ENCODE measurements around the gene ZFYVE9.
"Not testable (repeated sequence)": the region's sequence is repeated elsewhere in the genome, so short reads cannot be mapped to it uniquely, and the experiment has no call there.

Gene ZFYVE9, protein sequence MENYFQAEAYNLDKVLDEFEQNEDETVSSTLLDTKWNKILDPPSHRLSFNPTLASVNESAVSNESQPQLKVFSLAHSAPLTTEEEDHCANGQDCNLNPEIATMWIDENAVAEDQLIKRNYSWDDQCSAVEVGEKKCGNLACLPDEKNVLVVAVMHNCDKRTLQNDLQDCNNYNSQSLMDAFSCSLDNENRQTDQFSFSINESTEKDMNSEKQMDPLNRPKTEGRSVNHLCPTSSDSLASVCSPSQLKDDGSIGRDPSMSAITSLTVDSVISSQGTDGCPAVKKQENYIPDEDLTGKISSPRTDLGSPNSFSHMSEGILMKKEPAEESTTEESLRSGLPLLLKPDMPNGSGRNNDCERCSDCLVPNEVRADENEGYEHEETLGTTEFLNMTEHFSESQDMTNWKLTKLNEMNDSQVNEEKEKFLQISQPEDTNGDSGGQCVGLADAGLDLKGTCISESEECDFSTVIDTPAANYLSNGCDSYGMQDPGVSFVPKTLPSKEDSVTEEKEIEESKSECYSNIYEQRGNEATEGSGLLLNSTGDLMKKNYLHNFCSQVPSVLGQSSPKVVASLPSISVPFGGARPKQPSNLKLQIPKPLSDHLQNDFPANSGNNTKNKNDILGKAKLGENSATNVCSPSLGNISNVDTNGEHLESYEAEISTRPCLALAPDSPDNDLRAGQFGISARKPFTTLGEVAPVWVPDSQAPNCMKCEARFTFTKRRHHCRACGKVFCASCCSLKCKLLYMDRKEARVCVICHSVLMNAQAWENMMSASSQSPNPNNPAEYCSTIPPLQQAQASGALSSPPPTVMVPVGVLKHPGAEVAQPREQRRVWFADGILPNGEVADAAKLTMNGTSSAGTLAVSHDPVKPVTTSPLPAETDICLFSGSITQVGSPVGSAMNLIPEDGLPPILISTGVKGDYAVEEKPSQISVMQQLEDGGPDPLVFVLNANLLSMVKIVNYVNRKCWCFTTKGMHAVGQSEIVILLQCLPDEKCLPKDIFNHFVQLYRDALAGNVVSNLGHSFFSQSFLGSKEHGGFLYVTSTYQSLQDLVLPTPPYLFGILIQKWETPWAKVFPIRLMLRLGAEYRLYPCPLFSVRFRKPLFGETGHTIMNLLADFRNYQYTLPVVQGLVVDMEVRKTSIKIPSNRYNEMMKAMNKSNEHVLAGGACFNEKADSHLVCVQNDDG (N-terminal part only)

DNA sequence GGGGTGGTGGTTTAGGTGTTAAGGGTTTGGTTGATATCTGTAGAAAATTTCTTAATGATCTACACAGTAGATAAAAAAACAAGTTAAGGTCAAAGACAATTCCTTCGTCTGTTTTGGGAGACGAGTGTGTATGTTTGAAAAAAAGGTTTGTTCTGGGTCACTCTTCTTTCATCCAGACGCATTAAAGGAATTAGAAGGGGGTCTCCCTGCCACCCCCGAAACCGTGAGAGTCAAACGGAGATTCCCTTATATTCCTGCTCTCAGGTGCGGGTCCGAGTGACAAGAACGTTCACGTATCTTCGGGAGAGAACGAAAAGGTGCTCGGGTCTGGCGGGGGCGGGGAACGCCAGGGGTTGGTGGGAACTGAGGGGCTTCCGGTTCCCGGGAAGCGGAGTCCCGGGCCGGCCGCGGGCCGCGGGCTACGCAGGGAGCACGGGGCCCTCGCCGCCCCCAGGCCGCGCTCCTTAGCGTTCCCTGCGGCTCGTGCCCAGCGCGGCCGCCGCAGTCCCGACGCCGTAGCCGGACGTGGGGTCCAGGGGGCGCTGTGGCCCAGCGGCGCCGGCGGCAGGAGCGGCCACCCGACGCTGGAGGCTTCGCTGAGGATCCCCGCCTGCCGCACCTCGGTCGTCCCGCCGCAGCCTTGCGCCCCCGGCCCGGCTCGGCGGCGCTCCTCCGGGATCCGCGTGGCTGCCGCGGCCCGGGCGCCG, at the start of gene ZFYVE9:
Gene ZFYVE9 (plus strand): TSS at position 577 of the 707 bp plus-strand sequence. CDS start 91,118 bp downstream, outside the sequence.
- H3K27me3 ChIP-seq (replicated peaks; ENCODE audit: insufficient read depth, low read length): 0 out of 2 replicates have a peak, but pooled peaks cover 5% of the 10 kb centered on the region
- peak within 1 kb of the TSS; percentile 87 for H2AFZ ChIP-seq (ENCODE audit: low read length)
- no peaks in the 10 kb centered on the region for H3F3A ChIP-seq (ENCODE audit: insufficient read depth, low read length)
- H3K9ac ChIP-seq (ENCODE audit: low read length): peak within 1 kb of the TSS; percentile 69
- no peaks in the 10 kb centered on the region for H3K9me2 ChIP-seq (replicated peaks; ENCODE audit: insufficient read depth, low read length)
- peak within 1 kb of the TSS; percentile 78 for H3K4me3 ChIP-seq (ENCODE audit: low read length)
- DNase-seq: peak; percentile 79
- peaks cover 19% of the 10 kb centered on the region for H3K4me1 ChIP-seq (ENCODE audit: low read length)
- H3K27ac ChIP-seq (ENCODE audit: low read length): peak within 1 kb of the TSS; percentile 8; the same call in 1 of the 2 replicates
- H3K79me2 ChIP-seq (ENCODE audit: low read length): peaks cover 11% of the 10 kb centered on the region; the same call in 1 of the 2 replicates
- H4K20me1 ChIP-seq (ENCODE audit: insufficient read depth, low read length): no peaks in the 10 kb centered on the region
- TF ChIP-seq, protein P1, sequence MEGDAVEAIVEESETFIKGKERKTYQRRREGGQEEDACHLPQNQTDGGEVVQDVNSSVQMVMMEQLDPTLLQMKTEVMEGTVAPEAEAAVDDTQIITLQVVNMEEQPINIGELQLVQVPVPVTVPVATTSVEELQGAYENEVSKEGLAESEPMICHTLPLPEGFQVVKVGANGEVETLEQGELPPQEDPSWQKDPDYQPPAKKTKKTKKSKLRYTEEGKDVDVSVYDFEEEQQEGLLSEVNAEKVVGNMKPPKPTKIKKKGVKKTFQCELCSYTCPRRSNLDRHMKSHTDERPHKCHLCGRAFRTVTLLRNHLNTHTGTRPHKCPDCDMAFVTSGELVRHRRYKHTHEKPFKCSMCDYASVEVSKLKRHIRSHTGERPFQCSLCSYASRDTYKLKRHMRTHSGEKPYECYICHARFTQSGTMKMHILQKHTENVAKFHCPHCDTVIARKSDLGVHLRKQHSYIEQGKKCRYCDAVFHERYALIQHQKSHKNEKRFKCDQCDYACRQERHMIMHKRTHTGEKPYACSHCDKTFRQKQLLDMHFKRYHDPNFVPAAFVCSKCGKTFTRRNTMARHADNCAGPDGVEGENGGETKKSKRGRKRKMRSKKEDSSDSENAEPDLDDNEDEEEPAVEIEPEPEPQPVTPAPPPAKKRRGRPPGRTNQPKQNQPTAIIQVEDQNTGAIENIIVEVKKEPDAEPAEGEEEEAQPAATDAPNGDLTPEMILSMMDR (IDR thresholded peaks at IDR 0.05; ENCODE audit: low read length): peak; percentile 40
- no peak for TF ChIP-seq EZH2 (optimal IDR thresholded peaks at IDR 0.05; ENCODE audit: low read depth, low read length)
- H3K9me3 ChIP-seq (replicated peaks; ENCODE audit: insufficient read depth, low read length): no peaks in the 10 kb centered on the region
- peak within 1 kb of the TSS; percentile 85 for H3K4me2 ChIP-seq (ENCODE audit: low read depth, low read length)
- no peaks in the 10 kb centered on the region for H3K36me3 ChIP-seq (replicated peaks; ENCODE audit: insufficient read depth, low read length)

DNA sequence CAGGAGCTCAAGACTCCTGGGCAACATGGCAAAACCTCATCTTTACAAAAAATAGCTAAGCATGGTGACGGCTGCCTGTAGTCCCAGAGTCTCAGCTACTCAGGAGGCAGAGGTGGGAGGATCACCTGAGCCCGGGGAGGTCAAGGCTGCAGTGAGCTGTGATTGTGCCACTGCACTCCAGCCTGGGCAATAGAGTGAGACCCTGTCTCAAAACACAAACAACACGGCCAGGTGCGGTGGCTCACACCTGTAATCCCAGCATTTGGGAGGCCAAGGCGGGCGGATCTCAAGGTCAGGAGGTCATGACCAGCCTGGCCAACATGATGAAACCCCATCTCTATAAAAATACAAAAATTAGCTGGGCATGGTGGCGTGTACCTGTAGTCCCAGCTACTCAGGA, 47.6 kb upstream of the ZFYVE9 start:
- H3K4me3 ChIP-seq (ENCODE audit: low read length); H3K4me1 ChIP-seq (ENCODE audit: low read length); H3K36me3 ChIP-seq (replicated peaks; ENCODE audit: insufficient read depth, low read length); H3K9me2 ChIP-seq (replicated peaks; ENCODE audit: insufficient read depth, low read length); H2AFZ ChIP-seq (ENCODE audit: low read length); H3K27me3 ChIP-seq (replicated peaks; ENCODE audit: insufficient read depth, low read length); H3K9ac ChIP-seq (ENCODE audit: low read length); H3K79me2 ChIP-seq (ENCODE audit: low read length); H3K4me2 ChIP-seq (ENCODE audit: low read depth, low read length); H3F3A ChIP-seq (ENCODE audit: insufficient read depth, low read length); H3K9me3 ChIP-seq (replicated peaks; ENCODE audit: insufficient read depth, low read length); H3K27ac ChIP-seq (ENCODE audit: low read length); DNase-seq; H4K20me1 ChIP-seq (ENCODE audit: insufficient read depth, low read length): not testable (repeated sequence)

DNA sequence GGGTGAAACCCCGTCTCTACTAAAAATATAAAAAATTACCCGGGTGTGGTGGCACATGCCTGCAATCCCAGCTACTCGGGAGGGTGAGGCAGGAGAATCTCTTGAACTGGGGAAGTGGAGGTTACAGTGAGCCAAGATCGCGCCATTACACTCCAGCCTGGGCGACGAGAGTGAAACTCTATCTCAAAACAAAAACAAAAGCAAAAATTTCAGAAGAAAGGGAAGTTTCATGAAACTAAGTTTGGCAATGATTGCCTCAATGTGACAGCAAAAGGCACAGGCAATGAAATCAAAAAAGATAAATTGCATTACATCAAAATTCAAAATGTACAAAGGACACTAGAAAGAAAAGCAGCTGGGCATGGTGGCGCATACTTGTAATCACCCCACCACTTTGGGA, 45.7 kb upstream of the ZFYVE9 start:
- Histone ChIP-seq H3K4me2 (ENCODE audit: low read depth, low read length) (no peak overlapping the region), H3K9me3 (replicated peaks; ENCODE audit: insufficient read depth, low read length) (no peaks in the 10 kb centered on the region), H3K9ac (ENCODE audit: low read length) (no peak overlapping the region), H3F3A (ENCODE audit: insufficient read depth, low read length) (no peaks in the 10 kb centered on the region), H3K27me3 (replicated peaks; ENCODE audit: insufficient read depth, low read length) (peaks cover 12% of the 10 kb centered on the region; the same call in 1 of the 2 replicates), H3K27ac (ENCODE audit: low read length) (no peak overlapping the region), H3K36me3 (replicated peaks; ENCODE audit: insufficient read depth, low read length) (no peaks in the 10 kb centered on the region), H4K20me1 (ENCODE audit: insufficient read depth, low read length) (no peaks in the 10 kb centered on the region), H3K79me2 (ENCODE audit: low read length) (no peaks in the 10 kb centered on the region), H3K4me1 (ENCODE audit: low read length) (no peaks in the 10 kb centered on the region), H2AFZ (ENCODE audit: low read length) (no peak overlapping the region), H3K4me3 (ENCODE audit: low read length) (no peak overlapping the region), H3K9me2 (replicated peaks; ENCODE audit: insufficient read depth, low read length) (no peaks in the 10 kb centered on the region)
- no peak for DNase-seq
- TF ChIP-seq EZH2phosphoT487 (IDR thresholded peaks at IDR 0.05; ENCODE audit: low read length): no peak
- TF ChIP-seq EZH2 (optimal IDR thresholded peaks at IDR 0.05; ENCODE audit: low read depth, low read length): no peak
- TF ChIP-seq, protein P1 (IDR thresholded peaks at IDR 0.05; ENCODE audit: low read length): no peak

Measured in MM.1S (cell line).